Activated T-cell treated with anti-CD3 and anti-CD28 coated beads, Interleukin-2, amount 50 U/mL, for 48 hours (primary cell): Measurements from ENCODE around the gene BLOC1S1.

Experiments used
- DNase-seq, 2 experiments: peaks; one replicate each; pipeline ENCODE4 v3.0.0-alpha.2; 2020

BLOC1S1 gene

DNA sequence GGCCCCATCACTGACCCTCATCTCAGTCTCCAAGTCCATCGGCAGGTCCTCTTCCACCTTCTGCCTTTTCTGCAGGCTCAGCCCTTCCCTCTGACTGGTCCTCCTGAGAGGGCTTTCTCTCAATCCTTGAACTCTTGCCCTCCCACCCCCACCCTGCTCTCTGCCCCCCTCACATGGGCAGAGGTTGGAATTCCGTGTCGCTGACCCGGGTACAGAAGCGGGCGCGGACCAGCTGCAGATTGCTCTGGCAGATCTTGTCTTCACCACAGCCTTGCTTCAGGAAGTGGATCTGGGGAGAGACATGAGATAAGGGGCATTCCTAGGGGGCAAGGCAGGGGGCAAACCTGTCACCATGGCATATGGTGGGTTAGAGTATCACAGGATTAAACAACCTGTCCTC lies 20.5 kb upstream of the BLOC1S1 start:
- DNase-seq, result no peak

GRCh38 chr12:55696141-55696540 lies 19.7 kb upstream of the BLOC1S1 start:
- no peak for DNase-seq

DNA sequence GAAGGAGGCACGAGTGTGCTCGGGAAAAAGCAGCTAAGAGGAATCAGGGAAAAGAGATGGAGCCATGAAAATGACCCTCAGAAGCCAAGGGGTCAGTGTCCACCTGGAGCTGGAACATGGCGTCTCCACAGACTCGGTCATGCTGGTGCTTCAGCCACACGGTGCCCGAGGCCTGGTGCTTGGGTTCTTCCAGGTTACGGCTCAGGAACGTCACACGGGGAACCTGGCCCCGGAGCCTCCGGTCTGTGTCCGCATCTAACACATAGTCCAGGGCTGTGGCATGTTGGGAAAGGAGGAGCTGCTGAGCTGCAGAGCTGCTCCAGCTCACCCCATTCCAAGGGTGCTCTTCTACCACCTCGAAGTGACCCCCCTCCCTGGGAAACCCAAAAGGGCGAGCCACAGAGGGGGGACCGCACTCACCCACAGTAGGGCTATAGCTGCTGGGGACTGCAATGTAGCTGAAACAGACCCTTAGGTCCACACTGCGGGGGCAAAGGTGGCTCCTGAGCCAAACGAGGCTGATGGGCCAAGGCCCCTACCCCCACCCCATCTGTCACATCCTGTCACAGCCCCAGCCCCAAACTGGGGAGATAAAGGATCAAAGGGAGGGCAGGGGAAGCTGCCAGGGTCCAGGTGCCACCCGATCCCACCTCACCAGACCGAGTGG lies 18.9 kb upstream of the BLOC1S1 start:
- DNase-seq, result no peak

DNA sequence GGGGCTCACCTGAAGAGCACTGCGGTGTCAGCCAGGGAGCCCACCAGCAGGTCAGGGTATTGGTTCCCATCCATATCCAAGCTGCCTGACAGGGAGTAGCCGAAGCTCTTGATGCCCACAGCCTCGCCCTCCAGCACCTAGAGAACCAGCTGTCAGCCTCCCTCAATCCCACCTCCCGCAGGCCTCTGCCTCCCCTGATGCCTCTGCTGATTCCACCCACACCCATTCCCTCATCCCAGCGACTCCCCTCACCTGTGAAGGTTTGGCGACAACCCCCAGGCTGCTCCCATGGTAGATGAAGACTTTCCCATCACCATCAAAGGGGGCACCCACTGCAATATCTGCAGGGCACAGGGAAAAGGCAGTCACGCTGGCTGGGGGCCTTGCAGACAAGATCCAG lies 18.2 kb upstream of the BLOC1S1 start:
- DNase-seq, result no peak

GRCh38 chr12:55698241-55698955 lies 17.4 kb upstream of the BLOC1S1 start:
- DNase-seq, result no peak

DNA sequence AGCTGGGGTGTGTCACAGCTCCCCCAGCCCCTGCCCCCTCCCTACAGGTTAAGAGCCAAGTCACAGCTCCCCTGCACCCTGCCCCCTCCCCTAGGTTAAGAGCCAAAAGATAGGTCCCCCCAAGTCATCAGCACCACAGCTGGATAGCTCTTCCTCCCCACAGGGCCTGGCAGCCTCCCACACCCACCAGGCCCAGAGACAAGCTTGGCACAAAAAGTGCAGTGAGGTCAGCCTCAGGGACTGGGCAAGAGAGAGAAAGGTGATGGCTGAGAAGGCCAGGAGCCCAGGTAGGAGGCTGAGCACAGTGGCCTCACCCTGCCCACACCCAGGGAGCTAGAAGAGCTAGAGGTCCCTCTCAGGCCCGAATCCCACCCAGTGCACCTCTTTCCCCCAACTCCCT lies 16.9 kb upstream of the BLOC1S1 start:
- no peak for DNase-seq

DNA sequence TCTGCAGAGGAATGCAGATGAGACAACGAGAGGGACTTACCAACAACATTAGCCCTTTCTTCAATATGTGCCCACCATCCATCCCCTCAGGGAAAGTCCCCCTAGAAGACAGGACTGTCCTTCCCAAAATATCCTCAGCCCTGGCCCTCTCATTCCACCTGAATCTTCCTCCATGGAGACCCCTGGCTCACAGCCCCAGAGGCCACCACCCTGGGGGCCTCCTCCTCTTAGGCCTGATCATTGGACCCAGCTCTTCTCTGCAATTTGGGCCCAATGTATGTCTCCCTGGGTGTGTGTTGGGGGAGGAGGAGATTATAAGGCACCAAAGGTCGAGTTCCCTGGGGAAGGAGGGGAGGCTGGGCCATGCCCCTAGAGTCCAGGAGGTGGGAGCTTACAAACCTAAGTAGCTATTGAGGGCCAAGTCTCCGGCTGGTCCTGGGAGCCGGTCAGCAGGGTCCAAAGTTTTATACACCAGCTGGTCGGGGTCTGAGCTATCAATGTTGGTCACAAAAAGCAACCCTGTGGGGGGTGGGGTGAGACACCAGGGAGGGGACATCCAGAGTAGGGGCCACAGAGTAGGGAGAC lies 16.3 kb upstream of the BLOC1S1 start:
- DNase-seq, result no peak

DNA sequence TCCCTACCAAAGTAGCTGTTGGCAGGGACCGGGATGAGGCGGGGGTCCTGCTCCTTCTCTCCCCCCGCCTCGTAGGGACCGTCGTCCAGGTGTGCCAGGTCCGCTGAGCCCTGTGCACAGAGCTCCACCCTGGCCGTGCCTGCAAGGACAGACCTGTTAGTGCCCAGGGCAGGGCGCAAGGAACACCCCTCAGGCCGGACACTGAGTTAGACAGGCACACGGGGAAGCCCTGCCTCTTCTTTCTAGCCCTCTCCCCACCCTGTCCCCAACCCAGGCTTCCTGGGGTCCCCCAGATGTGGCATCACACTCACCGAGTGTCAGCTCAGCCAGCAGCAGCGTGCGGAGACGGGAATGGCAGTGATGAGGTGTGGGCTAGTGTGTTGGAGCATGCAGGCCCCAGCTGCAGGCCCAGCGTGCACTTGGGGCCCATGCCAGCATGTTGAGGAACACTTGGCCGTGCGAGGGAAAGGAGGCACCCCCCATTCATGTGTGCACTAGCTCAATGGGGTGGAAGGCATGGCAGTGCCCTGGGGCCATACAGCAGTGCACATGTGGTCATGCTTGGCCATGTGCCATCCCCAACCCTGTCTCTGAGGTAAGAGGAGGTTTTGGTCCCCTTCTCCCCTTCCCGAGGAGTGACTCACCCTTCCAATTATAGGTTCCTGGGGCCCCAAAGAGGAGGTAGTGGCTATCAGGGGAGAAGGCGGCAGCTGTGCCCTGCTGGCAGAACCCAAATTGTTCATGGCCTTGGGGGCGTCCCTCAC lies 15.4 kb upstream of the BLOC1S1 start:
- DNase-seq, result no peak

DNA sequence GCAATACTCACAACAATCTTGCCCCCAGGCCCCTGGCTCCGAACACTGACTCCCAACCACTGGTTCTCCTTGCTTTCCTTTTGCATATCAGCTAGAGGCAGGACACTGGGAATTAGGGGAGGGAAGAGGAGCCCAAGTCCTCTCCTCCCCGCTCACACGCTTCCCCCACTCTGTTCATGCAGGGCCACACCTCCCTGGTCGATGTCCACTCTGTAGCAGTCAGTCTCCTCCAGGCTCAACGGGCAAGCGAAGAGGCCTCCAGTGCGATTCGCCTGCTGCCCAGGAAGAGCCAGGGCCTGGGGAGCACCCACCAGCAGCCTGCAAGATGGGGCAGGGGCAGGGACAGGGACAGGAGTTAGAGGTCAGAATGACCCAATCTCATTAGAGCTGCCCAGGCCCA lies 13.0 kb upstream of the BLOC1S1 start:
- DNase-seq, result no peak

DNA sequence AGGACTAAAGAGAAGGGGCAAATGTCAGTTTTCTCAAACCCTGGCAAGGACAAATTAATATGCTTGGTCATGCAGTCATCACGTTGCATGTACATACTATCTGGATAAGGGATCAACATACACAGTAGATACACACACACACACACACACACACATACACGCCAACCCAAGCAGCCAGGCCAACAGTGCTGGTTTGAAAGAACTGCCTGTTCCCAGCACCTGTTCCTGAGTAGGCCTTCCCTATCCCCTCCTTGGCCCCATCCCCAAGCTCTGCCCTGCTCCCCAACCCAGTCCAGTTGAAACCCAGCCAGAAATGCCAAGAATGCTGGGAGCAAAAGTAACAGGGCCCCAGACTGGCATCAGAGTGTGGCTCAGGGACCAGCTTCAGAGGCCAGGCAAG lies 12.6 kb upstream of the BLOC1S1 start:
- no peak for DNase-seq

DNA sequence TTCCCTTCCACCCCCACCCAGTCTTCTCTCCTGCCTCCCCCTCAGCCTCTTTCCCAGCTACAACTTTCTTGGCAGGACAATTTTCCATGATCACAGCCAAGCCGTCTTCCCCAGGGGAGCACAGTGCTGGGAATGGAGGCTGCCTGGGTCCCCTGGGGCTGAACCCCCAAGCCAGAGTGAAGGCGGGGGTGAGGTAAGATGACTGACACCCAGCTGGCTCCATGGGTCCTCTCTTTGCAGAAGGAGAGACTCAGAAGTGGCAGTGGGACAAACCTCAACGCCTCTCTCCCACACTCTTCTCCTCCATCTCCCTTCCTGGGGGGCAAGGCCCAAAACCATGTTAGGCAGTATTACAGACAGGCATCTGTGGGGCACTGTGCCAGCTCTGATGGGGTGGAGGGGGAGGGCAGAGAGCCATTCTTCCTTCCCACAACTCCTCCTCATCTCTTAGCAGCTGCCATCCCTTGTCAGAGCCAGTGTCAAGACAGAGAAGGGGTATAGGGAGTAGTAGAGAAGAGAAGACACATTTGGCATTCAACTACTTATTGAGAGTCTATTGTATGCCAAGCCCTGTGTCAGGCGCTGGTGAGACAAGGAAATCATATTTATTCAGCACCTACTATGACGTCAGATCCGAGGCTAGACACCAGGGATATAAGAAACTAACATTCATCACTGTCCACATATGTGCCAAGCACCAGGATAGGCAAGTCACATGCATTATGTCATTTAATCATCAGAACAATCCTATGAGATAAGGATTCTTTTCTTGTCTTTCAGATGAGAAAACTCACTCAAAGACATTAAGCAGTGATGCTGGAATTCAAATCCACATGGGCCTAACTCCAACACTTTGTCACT lies 11.7 kb upstream of the BLOC1S1 start:
- no peak for DNase-seq

GRCh38 chr12:55704824-55705718 lies 10.8 kb upstream of the BLOC1S1 start:
- DNase-seq, result no peak

DNA sequence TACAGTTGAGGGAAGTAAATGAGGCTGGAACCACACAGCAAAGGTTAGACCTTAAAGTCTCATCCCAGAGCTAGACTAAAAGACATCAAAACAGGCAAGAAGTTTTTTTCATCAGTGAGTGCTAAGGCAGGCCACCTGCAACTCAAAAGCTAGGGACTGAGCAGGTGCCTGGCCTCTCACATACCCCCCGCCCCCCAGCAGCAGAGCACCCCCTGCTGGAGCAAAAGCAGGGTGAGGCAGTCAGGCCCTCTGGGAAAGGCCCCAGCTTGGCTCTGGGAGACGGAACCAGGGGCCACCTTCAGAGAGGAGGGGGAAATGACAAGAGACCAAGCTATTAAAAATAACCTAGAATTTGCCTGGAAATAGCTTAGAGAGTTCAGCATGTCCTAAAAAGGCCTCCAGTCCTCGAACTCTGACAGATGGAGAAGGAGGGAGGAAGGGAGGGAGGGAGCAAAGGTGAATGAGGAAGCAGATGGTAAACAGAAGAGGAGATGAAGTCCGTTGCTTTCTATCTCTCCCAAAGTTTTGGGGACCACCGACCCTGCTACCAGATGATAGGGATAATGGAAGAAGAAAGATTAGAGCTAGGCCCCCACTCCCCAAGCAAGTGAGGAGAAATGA lies 10.0 kb upstream of the BLOC1S1 start:
- DNase-seq, result no peak

- no peak for DNase-seq
These were observed 9.2 kb upstream of the BLOC1S1 start for GRCh38 chr12:55706568-55707218.

- DNase-seq, result peak in 1 of 2 experiments; percentile 34
These were observed 8.6 kb upstream of the BLOC1S1 start for GRCh38 chr12:55707219-55707671.

- peak; percentile 73 to 76 for DNase-seq
These were observed 7.8 kb upstream of the BLOC1S1 start, which contains the start of gene ITGA7 for GRCh38 chr12:55707841-55708694. Gene ITGA7, minus strand, starts transcription at chr12:55707904. Its CDS starts 222 bp downstream, at chr12:55707682.

- DNase-seq, result no peak
These were observed 7.1 kb upstream of the BLOC1S1 start for GRCh38 chr12:55708695-55709233.

- no peak for DNase-seq
These were observed 3.9 kb upstream of the BLOC1S1 start for GRCh38 chr12:55711786-55712553.
